PC-3 (cell line): ENCODE measurements around the gene LMO2. TPM values are rescaled to one million over a fixed set of nuclear protein-coding genes. Genes with fewer than 3 reads are reported as not detected.
"Not testable (repeated sequence)": the region's sequence is repeated elsewhere in the genome, so short reads cannot be mapped to it uniquely, and the experiment has no call there.

ENCODE experiments used
- ATAC-seq: fragments of 200-7000 bp; cut with Tn5 transposase; 2 replicates; pipeline ENCODE4 v1.9.1; 2020; ENCODE audit warnings: mild to moderate bottlenecking, moderate library complexity
- BruUV-seq: library from RNA; stranded (reverse); fragments of 400-500 nt; replicated peaks from 2 replicates; lab custom pipeline; 2021; lab: Mats Ljungman, UMichigan
- CTCF ChIA-PET: fragments of 300-600 bp; sonication (Branson Sonifier 250); formaldehyde crosslinking; loops from one replicate; lab custom pipeline; 2022; ENCODE audit warnings: antibody characterized with exemption; lab: Charles Lee
- POLR2A ChIA-PET: fragments of 300-600 bp; sonication (Branson Sonifier 250); formaldehyde crosslinking; loops from one replicate; lab custom pipeline; 2022; ENCODE audit warnings: antibody characterized with exemption; ENCODE audit not compliant: unreplicated experiment; lab: Charles Lee
- DNase-seq: peaks from one replicate; pipeline ENCODE4 v3.0.0-alpha.2; 2015
- H2AFZ ChIP-seq: fragments of 300-600 bp; sonication (generic); 2 replicates; pipeline ENCODE4 v1.6.0; 2016; ENCODE audit warnings: antibody characterized with exemption, low read length
- H3F3A ChIP-seq: fragments of 300-600 bp; sonication (generic); one replicate; pipeline ENCODE4 v1.6.0; 2017; ENCODE audit warnings: antibody characterized with exemption, low read length, control low read depth, mild to moderate bottlenecking; ENCODE audit not compliant: unreplicated experiment
- H3K27ac ChIP-seq: fragments of 300-600 bp; sonication (generic); 2 replicates; pipeline ENCODE4 v1.5.1; 2016; ENCODE audit warnings: mild to moderate bottlenecking, low read length
- H3K27me3 ChIP-seq: fragments of 300-600 bp; sonication (generic); 2 replicates; pipeline ENCODE4 v1.6.1; 2016; ENCODE audit warnings: low read length, mixed read lengths
- H3K36me3 ChIP-seq: fragments of 300-600 bp; sonication (generic); 2 replicates; pipeline ENCODE4 v1.6.1; 2016; ENCODE audit warnings: low read depth, mixed run types, low read length, mixed read lengths
- H3K4me1 ChIP-seq: fragments of 300-600 bp; sonication (generic); 2 replicates; pipeline ENCODE4 v1.5.1; 2016; ENCODE audit warnings: low read length; ENCODE audit not compliant: insufficient read depth
- H3K4me2 ChIP-seq: fragments of 300-600 bp; sonication (generic); 2 replicates; pipeline ENCODE4 v1.6.0; 2016; ENCODE audit warnings: low read length
- H3K4me3 ChIP-seq: fragments of 300-600 bp; sonication (generic); 2 replicates; pipeline ENCODE4 v1.5.1; 2016; ENCODE audit warnings: mild to moderate bottlenecking, low read length, mixed read lengths
- H3K79me2 ChIP-seq: fragments of 300-600 bp; sonication (generic); 2 replicates; pipeline ENCODE4 v1.6.1; 2017; ENCODE audit warnings: low read length, mixed read lengths
- H3K9ac ChIP-seq: fragments of 300-600 bp; sonication (generic); 2 replicates; pipeline ENCODE4 v1.6.0; 2016; ENCODE audit warnings: mild to moderate bottlenecking, low read length
- H3K9me2 ChIP-seq: fragments of 300-600 bp; sonication (generic); replicated peaks from 2 replicates; pipeline ENCODE4 v1.6.1; 2016; ENCODE audit warnings: mixed run types, low read length, mixed read lengths
- H3K9me3 ChIP-seq: fragments of 300-600 bp; sonication (generic); 2 replicates; pipeline ENCODE4 v1.6.1; 2016; ENCODE audit warnings: low read length, mixed read lengths
- H4K20me1 ChIP-seq: fragments of 300-600 bp; sonication (generic); 2 replicates; pipeline ENCODE4 v1.6.1; 2016; ENCODE audit warnings: low read length, mixed read lengths
- CTCF ChIP-seq: fragments of 300-600 bp; sonication (generic); conservative IDR thresholded peaks from 2 replicates; pipeline ENCODE4 v1.5.1; 2017; ENCODE audit warnings: antibody characterized with exemption, low read depth, mild to moderate bottlenecking, low read length
- EZH2 ChIP-seq: fragments of 300-600 bp; sonication (generic); IDR thresholded peaks from one replicate; pipeline ENCODE4 v1.6.1; 2017; ENCODE audit warnings: antibody characterized with exemption, mild to moderate bottlenecking, low read length; ENCODE audit not compliant: unreplicated experiment
- EZH2phosphoT487 ChIP-seq: fragments of 300-600 bp; sonication (generic); IDR thresholded peaks from 2 replicates; pipeline ENCODE4 v1.6.1; 2018; ENCODE audit warnings: mild to moderate bottlenecking, antibody characterized with exemption, low read length, borderline replicate concordance
- intact Hi-C: fragments of 100-400 bp; cut with micrococcal nuclease; formaldehyde crosslinking; loops from 2 replicates; pipeline ENCODE4 v1.9.0; 2023
- total RNA-seq: library from RNA; depleted of rRNA; stranded (reverse); fragments of >200 nt; gene quantifications from 2 replicates; pipeline ENCODE4 v1.2.3, GENCODE V29; 2014

Gene LMO2
- total RNA-seq, 1 experiment from 2014 or later: 0.51 TPM

DNA sequence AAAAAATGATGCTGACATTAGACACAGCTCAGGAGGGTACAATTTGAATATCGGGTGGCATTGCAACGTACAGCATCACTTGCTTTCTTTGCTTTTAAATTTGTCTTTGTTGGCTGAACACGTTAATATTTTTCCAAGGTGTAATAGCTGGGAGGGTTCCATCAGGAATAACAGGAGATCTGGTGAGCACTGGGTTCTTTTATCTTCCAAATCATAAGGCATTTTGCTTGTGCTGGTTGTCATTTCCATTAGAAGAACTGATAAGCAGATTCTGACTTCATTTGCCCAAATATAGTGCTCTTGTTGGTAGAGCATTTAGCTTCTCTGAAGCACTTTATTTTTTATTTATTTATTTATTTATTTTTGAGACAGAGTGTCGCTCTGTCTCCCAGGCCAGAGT is 48.9 kb downstream of the LMO2 start:
- H3F3A ChIP-seq: no peaks in the 10 kb centered on the region
- intact Hi-C loops: no loop called here

GRCh38 chr11:33842236-33842915 is 49.5 kb downstream of the LMO2 start:
- H3K4me2 ChIP-seq: no peak overlapping the region
- H3K27ac ChIP-seq: no peak overlapping the region
- H3K4me3 ChIP-seq: no peak overlapping the region
- no peak overlapping the region for H3K9ac ChIP-seq
- H3K79me2 ChIP-seq: no peaks in the 10 kb centered on the region
- H4K20me1 ChIP-seq: no peaks in the 10 kb centered on the region
- H3K9me3 ChIP-seq: no peaks in the 10 kb centered on the region
- BruUV-seq: no TSS peak
- POLR2A ChIA-PET: no interaction called here
- no peaks in the 10 kb centered on the region for H3F3A ChIP-seq
- H3K9me2 ChIP-seq: no peaks in the 10 kb centered on the region
- ATAC-seq: no peak
- peaks cover 23% of the 10 kb centered on the region for H3K27me3 ChIP-seq
- H2AFZ ChIP-seq: no peak overlapping the region
- DNase-seq: no peak
- intact Hi-C loops: no loop called here
- CTCF ChIA-PET: interaction anchor here (0.6 kb wide), 1 partner anchor 151 kb away, joined by 3 read pairs; no protein-coding TSS in a partner anchor
- TF ChIP-seq EZH2 (no peak), EZH2phosphoT487 (no peak), CTCF (no peak)
- no peaks in the 10 kb centered on the region for H3K36me3 ChIP-seq
- H3K4me1 ChIP-seq: no peaks in the 10 kb centered on the region

More for the DNA sequence above, 48.9 kb downstream of the LMO2 start:
- H3K4me2 ChIP-seq: no peak overlapping the region
- ChIA-PET POLR2A (no interaction called here), CTCF (interaction anchor here (0.5 to 0.6 kb wide), 2 partner anchors 152 to 154 kb away, joined by 3 read pairs; no protein-coding TSS in a partner anchor)
- no peaks in the 10 kb centered on the region for H3K79me2 ChIP-seq
- H3K9me3 ChIP-seq: no peaks in the 10 kb centered on the region
- no peak for ATAC-seq
- no peak overlapping the region for H3K4me3 ChIP-seq
- H2AFZ ChIP-seq: no peak overlapping the region
- no peak for TF ChIP-seq CTCF
- no peak for TF ChIP-seq EZH2phosphoT487
- TF ChIP-seq EZH2: no peak
- H3K27ac ChIP-seq: no peak overlapping the region
- H3K27me3 ChIP-seq: peaks cover 23% of the 10 kb centered on the region
- H3K4me1 ChIP-seq: no peaks in the 10 kb centered on the region
- H3K9me2 ChIP-seq: no peaks in the 10 kb centered on the region
- H3K36me3 ChIP-seq: no peaks in the 10 kb centered on the region
- no TSS peak for BruUV-seq
- no peak for DNase-seq
- H4K20me1 ChIP-seq: no peaks in the 10 kb centered on the region
- H3K9ac ChIP-seq: no peak overlapping the region

DNA sequence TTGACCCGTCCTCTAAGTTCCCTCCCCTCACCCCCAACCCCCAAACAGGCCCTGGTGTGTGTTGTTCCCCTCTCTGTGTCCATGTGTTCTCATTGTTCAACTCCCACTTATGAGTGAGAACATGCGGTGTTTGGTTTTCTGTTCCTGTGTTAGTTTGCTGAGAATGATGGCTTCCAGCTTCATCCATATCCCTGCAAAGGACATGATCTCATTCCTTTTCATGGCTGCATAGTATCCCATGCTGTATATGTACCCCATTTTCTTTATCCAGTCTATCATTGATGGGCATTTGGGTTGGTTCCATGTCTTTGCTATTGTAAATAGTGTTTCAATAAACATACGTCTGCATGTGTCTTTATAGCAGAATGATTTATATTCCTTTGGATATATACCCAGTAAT is 53.6 kb downstream of the LMO2 start:
- intact Hi-C loops, DNase-seq, BruUV-seq, H3K9ac ChIP-seq, ATAC-seq, POLR2A ChIA-PET, H3K9me2 ChIP-seq, H3K9me3 ChIP-seq, H3K36me3 ChIP-seq, H3K4me1 ChIP-seq, H4K20me1 ChIP-seq, H3K79me2 ChIP-seq, H3K4me2 ChIP-seq, H3K4me3 ChIP-seq, H3K27ac ChIP-seq, H3F3A ChIP-seq, CTCF ChIA-PET, H2AFZ ChIP-seq: not testable (repeated sequence)
- peaks cover 23% of the 10 kb centered on the region for H3K27me3 ChIP-seq

DNA sequence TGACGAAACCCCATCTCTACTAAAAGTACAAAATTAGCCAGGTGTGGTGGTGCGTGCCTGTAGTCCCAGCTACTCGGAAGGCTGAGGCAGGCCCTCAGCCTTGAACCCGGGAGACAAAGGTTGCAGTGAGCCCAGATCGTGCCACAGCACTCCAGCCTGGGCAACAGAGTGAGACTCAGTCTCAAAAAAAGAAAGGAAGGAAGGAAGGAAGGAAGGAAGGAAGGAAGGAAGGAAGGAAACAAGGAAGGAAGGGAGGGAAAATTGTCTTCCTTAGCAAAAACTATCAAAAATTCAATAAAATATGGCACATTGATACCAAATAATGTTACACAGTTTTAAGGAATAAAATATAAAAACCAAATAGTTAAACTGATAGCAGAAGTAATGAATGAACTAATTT is 54.5 kb downstream of the LMO2 start:
- CTCF ChIA-PET, POLR2A ChIA-PET, H3K79me2 ChIP-seq: not testable (repeated sequence)

More for the DNA sequence above, 54.5 kb downstream of the LMO2 start:
- DNase-seq, H3K9me2 ChIP-seq, H3K4me1 ChIP-seq, intact Hi-C loops, H3K4me2 ChIP-seq, H4K20me1 ChIP-seq, H2AFZ ChIP-seq, H3K36me3 ChIP-seq, H3K9me3 ChIP-seq, H3K4me3 ChIP-seq, BruUV-seq, H3K27ac ChIP-seq, H3F3A ChIP-seq, H3K9ac ChIP-seq, ATAC-seq: not testable (repeated sequence)
- H3K27me3 ChIP-seq: peaks cover 19% of the 10 kb centered on the region
